MM.1S (cell line): ENCODE measurements around the gene PPP2R3C.
A peak's percentile ranks its signal among the peaks of the same experiment; 100 is the strongest.

Experiments
- DNase-seq: peaks from one replicate; pipeline ENCODE4 v3.0.0-alpha.2; 2015
- H2AFZ ChIP-seq: fragments of 300-600 bp; sonication (generic); 2 replicates; pipeline ENCODE4 v1.6.0; 2016; ENCODE audit warnings: antibody characterized with exemption, low read length
- H3F3A ChIP-seq: fragments of 300-600 bp; sonication (generic); 2 replicates; pipeline ENCODE4 v1.6.1; 2016; ENCODE audit warnings: mild to moderate bottlenecking, antibody characterized with exemption, low read length, moderate library complexity, mixed read lengths; ENCODE audit not compliant: insufficient read depth
- H3K27ac ChIP-seq: fragments of 300-600 bp; sonication (generic); 2 replicates; pipeline ENCODE4 v1.5.1; 2016; ENCODE audit warnings: mild to moderate bottlenecking, low read length
- H3K27me3 ChIP-seq: fragments of 300-600 bp; sonication (generic); replicated peaks from 2 replicates; pipeline ENCODE4 v1.6.0; 2016; ENCODE audit warnings: low read length; ENCODE audit not compliant: insufficient read depth
- H3K36me3 ChIP-seq: fragments of 300-600 bp; sonication (generic); replicated peaks from 2 replicates; pipeline ENCODE4 v1.6.1; 2016; ENCODE audit warnings: mild to moderate bottlenecking, low read length, mixed read lengths; ENCODE audit not compliant: insufficient read depth
- H3K4me1 ChIP-seq: fragments of 300-600 bp; sonication (generic); 2 replicates; pipeline ENCODE4 v1.6.1; 2016; ENCODE audit warnings: low read length, mixed read lengths
- H3K4me2 ChIP-seq: fragments of 300-600 bp; sonication (generic); 2 replicates; pipeline ENCODE4 v1.6.0; 2016; ENCODE audit warnings: low read depth, low read length
- H3K4me3 ChIP-seq: fragments of 300-600 bp; sonication (generic); 2 replicates; pipeline ENCODE4 v1.5.1; 2016; ENCODE audit warnings: low read length, mixed read lengths
- H3K79me2 ChIP-seq: fragments of 300-600 bp; sonication (generic); 2 replicates; pipeline ENCODE4 v1.6.1; 2016; ENCODE audit warnings: mixed run types, low read length, mixed read lengths
- H3K9ac ChIP-seq: fragments of 300-600 bp; sonication (generic); 2 replicates; pipeline ENCODE4 v1.6.1; 2016; ENCODE audit warnings: low read length, mixed read lengths
- H3K9me2 ChIP-seq: fragments of 300-600 bp; sonication (generic); replicated peaks from 2 replicates; pipeline ENCODE4 v1.6.1; 2016; ENCODE audit warnings: mild to moderate bottlenecking, low read length, mixed read lengths; ENCODE audit not compliant: insufficient read depth
- H3K9me3 ChIP-seq: fragments of 300-600 bp; sonication (generic); replicated peaks from 2 replicates; pipeline ENCODE4 v1.6.1; 2016; ENCODE audit warnings: mild to moderate bottlenecking, low read length, mixed read lengths; ENCODE audit not compliant: insufficient read depth
- H4K20me1 ChIP-seq: fragments of 300-600 bp; sonication (generic); 2 replicates; pipeline ENCODE4 v1.6.1; 2016; ENCODE audit warnings: mild to moderate bottlenecking, low read length, moderate library complexity, mixed read lengths; ENCODE audit not compliant: insufficient read depth
- EZH2 ChIP-seq: fragments of 300-600 bp; sonication (generic); optimal IDR thresholded peaks from 2 replicates; pipeline ENCODE3; 2017; ENCODE audit warnings: low read depth, mild to moderate bottlenecking, antibody characterized with exemption, low read length, mixed read lengths
- EZH2phosphoT487 ChIP-seq: fragments of 300-600 bp; sonication (generic); IDR thresholded peaks from 2 replicates; pipeline ENCODE4 v1.6.1; 2018; ENCODE audit warnings: antibody characterized with exemption, low read length
- TF ChIP-seq, protein P1 (sequence below): fragments of 300-600 bp; sonication (generic); IDR thresholded peaks from 2 replicates; pipeline ENCODE4 v1.5.1; 2016; ENCODE audit warnings: antibody characterized with exemption, low read length, mixed read lengths

Gene PPP2R3C

DNA sequence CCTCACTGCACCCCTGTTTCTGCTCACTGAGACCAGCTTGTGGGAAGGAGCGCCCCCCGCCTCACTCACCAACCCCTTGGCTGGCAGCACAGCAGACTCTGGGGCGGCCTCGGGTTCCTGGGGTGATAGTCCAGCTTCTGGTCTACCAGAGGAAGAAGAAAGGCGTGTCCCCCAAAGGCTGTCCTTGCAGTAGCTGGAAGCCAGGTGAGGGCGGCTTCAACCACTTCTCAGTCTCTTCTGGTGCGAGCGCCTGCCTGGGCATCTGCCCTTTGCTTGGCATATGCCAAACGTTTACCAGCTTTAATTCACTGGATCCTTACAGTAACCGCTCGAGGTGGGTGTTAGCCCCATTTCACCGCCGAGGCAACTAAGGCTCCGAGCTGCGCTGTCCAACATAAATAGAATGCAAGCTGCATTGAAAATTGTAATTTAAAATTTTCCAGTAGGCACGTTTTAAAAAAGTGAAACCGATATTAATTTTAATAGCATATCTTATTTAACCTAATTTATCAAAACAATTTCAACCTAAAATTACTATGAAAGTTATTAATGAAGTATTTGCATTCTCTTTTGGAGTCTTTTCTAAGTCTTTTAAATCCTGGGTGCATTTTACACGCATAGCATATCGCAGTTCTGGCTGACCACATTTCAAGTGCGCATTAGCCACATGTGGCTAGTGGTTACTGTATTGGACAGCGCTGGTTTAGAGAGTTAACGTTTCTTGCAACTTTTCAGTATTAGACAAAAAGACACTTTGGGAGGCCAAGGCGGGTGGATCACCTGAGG, 74.8 kb downstream of the PPP2R3C start:
- TF ChIP-seq EZH2 (no peak), EZH2phosphoT487 (no peak)
- TF ChIP-seq, protein P1, sequence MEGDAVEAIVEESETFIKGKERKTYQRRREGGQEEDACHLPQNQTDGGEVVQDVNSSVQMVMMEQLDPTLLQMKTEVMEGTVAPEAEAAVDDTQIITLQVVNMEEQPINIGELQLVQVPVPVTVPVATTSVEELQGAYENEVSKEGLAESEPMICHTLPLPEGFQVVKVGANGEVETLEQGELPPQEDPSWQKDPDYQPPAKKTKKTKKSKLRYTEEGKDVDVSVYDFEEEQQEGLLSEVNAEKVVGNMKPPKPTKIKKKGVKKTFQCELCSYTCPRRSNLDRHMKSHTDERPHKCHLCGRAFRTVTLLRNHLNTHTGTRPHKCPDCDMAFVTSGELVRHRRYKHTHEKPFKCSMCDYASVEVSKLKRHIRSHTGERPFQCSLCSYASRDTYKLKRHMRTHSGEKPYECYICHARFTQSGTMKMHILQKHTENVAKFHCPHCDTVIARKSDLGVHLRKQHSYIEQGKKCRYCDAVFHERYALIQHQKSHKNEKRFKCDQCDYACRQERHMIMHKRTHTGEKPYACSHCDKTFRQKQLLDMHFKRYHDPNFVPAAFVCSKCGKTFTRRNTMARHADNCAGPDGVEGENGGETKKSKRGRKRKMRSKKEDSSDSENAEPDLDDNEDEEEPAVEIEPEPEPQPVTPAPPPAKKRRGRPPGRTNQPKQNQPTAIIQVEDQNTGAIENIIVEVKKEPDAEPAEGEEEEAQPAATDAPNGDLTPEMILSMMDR = no peak

DNA sequence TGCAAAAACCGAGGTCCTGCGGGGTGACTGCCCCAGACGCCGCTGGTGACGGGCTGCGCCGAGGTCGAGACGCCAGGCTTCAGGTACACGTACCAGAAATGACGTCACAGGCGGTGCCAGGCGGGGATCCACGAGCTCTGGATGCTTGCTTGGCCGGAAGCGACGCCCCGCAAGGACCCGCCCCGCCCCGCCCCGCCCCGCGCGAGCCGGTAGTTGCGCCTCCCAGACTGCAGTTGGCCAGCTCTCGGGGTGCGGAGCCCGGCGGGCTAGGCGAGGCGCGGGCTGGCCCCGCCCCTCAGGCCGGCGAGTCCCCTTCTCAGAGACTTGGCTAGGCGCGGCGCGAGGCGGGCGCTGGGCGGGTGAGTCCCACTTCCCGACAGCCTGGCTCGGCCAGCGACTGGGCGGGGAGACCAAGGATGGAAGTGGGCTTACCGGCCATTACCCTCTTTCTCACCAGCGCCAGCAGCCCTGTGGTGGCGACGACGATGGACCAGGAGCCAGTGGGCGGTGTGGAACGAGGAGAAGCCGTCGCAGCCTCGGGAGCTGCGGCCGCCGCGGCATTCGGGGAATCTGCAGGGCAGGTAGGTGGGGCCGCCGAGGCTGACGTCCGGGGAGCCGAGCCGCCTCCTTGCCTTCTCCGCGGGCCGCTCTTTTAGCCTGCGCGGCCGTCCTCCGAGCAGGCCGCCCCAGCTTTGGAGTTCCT, 75.6 kb downstream of the PPP2R3C start, which contains the start of gene FAM177A1:
FAM177A1 (plus strand) TSS at position 225 of the 703 bp plus-strand sequence; CDS start at position 417, 192 bp downstream.
- Histone ChIP-seq H3K36me3 (no peaks in the 10 kb centered on the region), H3K79me2 (no peaks in the 10 kb centered on the region), H3K4me2 (peak within 1 kb of the TSS; percentile 73), H3K9ac (peak within 1 kb of the TSS; percentile 87), H3F3A (peaks cover 8% of the 10 kb centered on the region), H3K27me3 (no peaks in the 10 kb centered on the region), H3K4me3 (peak within 1 kb of the TSS; percentile 70), H4K20me1 (no peaks in the 10 kb centered on the region), H2AFZ (peak within 1 kb of the TSS; percentile 77), H3K27ac (peak within 1 kb of the TSS; percentile 95), H3K9me2 (no peaks in the 10 kb centered on the region), H3K9me3 (no peaks in the 10 kb centered on the region), H3K4me1 (no peaks in the 10 kb centered on the region; the same call in 1 of the 2 replicates)
- TF ChIP-seq, protein P1 = no peak
- no peak for TF ChIP-seq EZH2phosphoT487
- TF ChIP-seq EZH2 = no peak
- peak; percentile 95 for DNase-seq

More for the DNA sequence above, 74.8 kb downstream of the PPP2R3C start:
- Histone ChIP-seq H3K27me3 (no peaks in the 10 kb centered on the region), H3K9me2 (no peaks in the 10 kb centered on the region), H3K4me2 (peak overlapping the region; percentile 73), H2AFZ (peak overlapping the region; percentile 77), H3F3A (peaks cover 8% of the 10 kb centered on the region), H3K4me1 (no peaks in the 10 kb centered on the region; the same call in 1 of the 2 replicates), H3K79me2 (no peaks in the 10 kb centered on the region), H4K20me1 (no peaks in the 10 kb centered on the region), H3K9ac (peak overlapping the region; percentile 64), H3K9me3 (no peaks in the 10 kb centered on the region), H3K4me3 (peak overlapping the region; percentile 65), H3K27ac (peak overlapping the region; percentile 89), H3K36me3 (no peaks in the 10 kb centered on the region)
- DNase-seq = peak; percentile 38

DNA sequence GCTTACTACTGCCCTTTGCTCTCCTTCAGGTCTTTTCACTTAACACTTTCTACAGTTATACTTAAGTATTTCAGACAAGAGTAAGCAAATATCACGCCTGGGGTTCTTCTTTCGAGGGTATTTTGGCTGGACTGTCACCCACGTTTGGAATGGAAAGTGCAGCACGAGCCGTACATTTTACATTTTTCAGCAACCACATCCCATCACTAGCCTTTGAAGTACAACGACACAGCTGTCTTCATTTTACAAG, 76.1 kb downstream of the PPP2R3C start:
- TF ChIP-seq, protein P1 = no peak

More for the DNA sequence above, 76.1 kb downstream of the PPP2R3C start:
- Histone ChIP-seq H3K9ac (peak overlapping the region; percentile 87), H3K4me1 (no peaks in the 10 kb centered on the region; the same call in 1 of the 2 replicates), H3K36me3 (no peaks in the 10 kb centered on the region), H3K9me3 (no peaks in the 10 kb centered on the region), H3K4me3 (peak overlapping the region; percentile 70), H3K9me2 (no peaks in the 10 kb centered on the region), H3F3A (peaks cover 8% of the 10 kb centered on the region), H3K27me3 (no peaks in the 10 kb centered on the region), H4K20me1 (no peaks in the 10 kb centered on the region), H2AFZ (peak overlapping the region; percentile 61), H3K79me2 (no peaks in the 10 kb centered on the region), H3K4me2 (peak overlapping the region; percentile 70), H3K27ac (peak overlapping the region; percentile 95)
- no peak for DNase-seq
